Nephron progenitor cell (in vitro differentiated cells): Measurements from ENCODE around the gene ABCA1.
"Not testable (repeated sequence)": the region's sequence is repeated elsewhere in the genome, so short reads cannot be mapped to it uniquely, and the experiment has no call there.

Source experiments
- DNase-seq: peaks from one replicate; pipeline ENCODE4 v3.0.0; 2021
- H3K27ac Mint-ChIP-seq: 2 replicates; pipeline ENCODE4 v1.8.0; 2021; ENCODE audit warnings: mild to moderate bottlenecking, moderate library complexity, mixed read lengths
- H3K27me3 Mint-ChIP-seq: 2 replicates; pipeline ENCODE4 v1.8.0; 2021; ENCODE audit warnings: mild to moderate bottlenecking, low read depth, mixed read lengths; ENCODE audit not compliant: poor library complexity
- H3K36me3 Mint-ChIP-seq: 2 replicates; pipeline ENCODE4 v1.8.0; 2021; ENCODE audit warnings: low read depth, mixed read lengths
- H3K4me1 Mint-ChIP-seq: 2 replicates; pipeline ENCODE4 v1.8.0; 2021; ENCODE audit warnings: mixed read lengths
- H3K4me3 Mint-ChIP-seq: 2 replicates; pipeline ENCODE4 v1.8.0; 2021; ENCODE audit warnings: mild to moderate bottlenecking, moderate library complexity, mixed read lengths
- H3K9me3 Mint-ChIP-seq: 2 replicates; pipeline ENCODE4 v1.8.0; 2021; ENCODE audit warnings: mild to moderate bottlenecking, moderate library complexity, mixed read lengths
- TF ChIP-seq, protein P1 (sequence below): fragments of 200-600 bp; sonication (generic); IDR thresholded peaks from 2 replicates; pipeline ENCODE4 v1.5.0; 2021; ENCODE audit warnings: antibody characterized with exemption

Gene ABCA1

GRCh38 chr9:104936291-104936690 lies 8.3 kb upstream of the ABCA1 start:
- no peak overlapping the region for H3K4me3 Mint-ChIP-seq
- H3K27me3 Mint-ChIP-seq: peaks cover 7% of the 10 kb centered on the region
- TF ChIP-seq, protein P1, sequence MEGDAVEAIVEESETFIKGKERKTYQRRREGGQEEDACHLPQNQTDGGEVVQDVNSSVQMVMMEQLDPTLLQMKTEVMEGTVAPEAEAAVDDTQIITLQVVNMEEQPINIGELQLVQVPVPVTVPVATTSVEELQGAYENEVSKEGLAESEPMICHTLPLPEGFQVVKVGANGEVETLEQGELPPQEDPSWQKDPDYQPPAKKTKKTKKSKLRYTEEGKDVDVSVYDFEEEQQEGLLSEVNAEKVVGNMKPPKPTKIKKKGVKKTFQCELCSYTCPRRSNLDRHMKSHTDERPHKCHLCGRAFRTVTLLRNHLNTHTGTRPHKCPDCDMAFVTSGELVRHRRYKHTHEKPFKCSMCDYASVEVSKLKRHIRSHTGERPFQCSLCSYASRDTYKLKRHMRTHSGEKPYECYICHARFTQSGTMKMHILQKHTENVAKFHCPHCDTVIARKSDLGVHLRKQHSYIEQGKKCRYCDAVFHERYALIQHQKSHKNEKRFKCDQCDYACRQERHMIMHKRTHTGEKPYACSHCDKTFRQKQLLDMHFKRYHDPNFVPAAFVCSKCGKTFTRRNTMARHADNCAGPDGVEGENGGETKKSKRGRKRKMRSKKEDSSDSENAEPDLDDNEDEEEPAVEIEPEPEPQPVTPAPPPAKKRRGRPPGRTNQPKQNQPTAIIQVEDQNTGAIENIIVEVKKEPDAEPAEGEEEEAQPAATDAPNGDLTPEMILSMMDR: no peak
- no peaks in the 10 kb centered on the region for H3K36me3 Mint-ChIP-seq
- DNase-seq: no peak
- H3K4me1 Mint-ChIP-seq: peaks cover 43% of the 10 kb centered on the region
- H3K27ac Mint-ChIP-seq: peak overlapping the region; percentile 70
- H3K9me3 Mint-ChIP-seq: no peaks in the 10 kb centered on the region

- not testable (repeated sequence) for DNase-seq, H3K27ac Mint-ChIP-seq, H3K27me3 Mint-ChIP-seq, H3K9me3 Mint-ChIP-seq, H3K36me3 Mint-ChIP-seq, H3K4me3 Mint-ChIP-seq
- peaks cover 39% of the 10 kb centered on the region for H3K4me1 Mint-ChIP-seq
These were observed 7.5 kb upstream of the ABCA1 start for GRCh38 chr9:104935501-104935810.

DNA sequence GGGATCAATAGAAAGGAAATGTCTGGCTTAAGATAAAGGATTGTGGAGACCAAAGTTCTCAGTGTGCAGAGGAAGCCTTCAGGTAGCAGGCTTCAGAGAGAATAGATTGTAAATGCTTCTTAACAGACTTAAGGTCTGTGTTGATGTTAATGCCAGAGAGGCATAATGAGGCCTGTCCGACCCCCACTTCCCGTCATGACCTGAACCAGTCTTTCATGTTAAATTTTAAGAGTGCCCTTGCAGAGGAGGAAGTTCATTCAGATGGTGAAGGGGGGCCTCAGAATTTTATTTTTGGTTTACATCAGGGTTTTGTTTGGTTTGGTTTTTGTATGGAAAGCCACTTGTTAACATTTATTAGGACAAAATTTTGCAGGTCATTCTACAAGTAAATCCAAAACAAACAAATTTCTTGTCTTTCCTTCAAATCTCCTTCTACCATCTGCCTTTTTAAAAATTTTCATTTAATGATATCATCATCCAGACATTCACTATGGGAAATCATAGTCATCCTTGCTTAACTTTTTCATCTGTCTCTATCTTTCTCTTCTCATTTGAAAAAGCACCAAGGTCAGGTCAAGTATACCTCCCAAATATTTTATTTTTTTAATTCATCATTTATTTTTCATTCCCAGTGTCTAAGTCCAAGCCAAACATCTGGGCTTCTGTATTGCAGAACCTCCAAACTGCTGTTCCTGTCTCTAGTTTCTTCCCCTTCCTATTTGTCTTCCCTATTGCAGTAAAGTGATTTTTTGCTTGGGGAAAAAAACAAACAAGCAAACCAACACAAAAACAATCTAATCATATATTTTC lies 6.9 kb upstream of the ABCA1 start:
- Mint-ChIP-seq H3K27me3 (peaks cover 11% of the 10 kb centered on the region), H3K27ac (peak overlapping the region; percentile 49), H3K4me3 (no peak overlapping the region), H3K36me3 (no peaks in the 10 kb centered on the region), H3K9me3 (no peaks in the 10 kb centered on the region), H3K4me1 (peaks cover 39% of the 10 kb centered on the region)
- TF ChIP-seq, protein P1: no peak
- no peak for DNase-seq

DNA sequence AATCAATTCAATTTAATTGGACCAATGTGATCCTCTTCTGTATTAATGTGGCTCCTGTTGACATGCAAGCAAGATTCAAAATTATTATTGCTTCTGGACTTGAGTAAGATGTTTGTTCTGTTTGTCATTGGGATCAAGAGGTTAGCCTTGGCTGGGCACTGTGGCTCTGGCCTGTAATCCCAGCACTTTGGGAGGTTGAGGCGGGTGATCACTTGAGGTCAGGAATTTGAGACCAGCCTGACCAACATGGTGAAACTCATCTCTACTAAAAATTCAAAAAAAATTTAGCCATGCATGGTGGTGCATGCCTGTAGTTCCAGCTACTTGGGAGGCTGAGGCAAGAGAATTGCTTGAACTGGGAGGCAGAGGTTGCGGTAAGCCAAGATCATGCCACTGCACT lies 5.1 kb upstream of the ABCA1 start:
- not testable (repeated sequence) for DNase-seq, H3K27ac Mint-ChIP-seq, H3K4me3 Mint-ChIP-seq, H3K9me3 Mint-ChIP-seq, H3K36me3 Mint-ChIP-seq
- Mint-ChIP-seq H3K4me1 (peaks cover 49% of the 10 kb centered on the region), H3K27me3 (peaks cover 11% of the 10 kb centered on the region)

DNA sequence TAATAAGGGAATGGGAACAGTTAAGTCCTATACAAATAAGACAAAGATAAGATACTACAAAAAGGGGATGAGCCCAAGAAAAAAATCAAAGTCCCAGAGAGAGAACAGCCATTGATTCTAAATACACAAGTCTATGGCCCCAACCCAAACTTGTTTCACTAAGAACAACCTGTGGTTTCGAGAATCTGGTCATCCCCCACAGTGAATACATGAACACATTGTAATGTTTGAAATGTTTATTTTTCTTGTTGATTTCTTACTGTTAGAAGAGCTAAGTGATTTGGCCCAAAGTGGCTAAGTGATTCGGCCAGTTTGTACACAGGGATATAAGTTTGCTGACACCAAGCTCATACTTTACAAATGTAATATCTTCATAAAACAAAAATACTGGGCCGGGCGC lies 3.3 kb upstream of the ABCA1 start:
- no peak for DNase-seq
- Mint-ChIP-seq H3K27me3 (peaks cover 16% of the 10 kb centered on the region), H3K9me3 (no peaks in the 10 kb centered on the region), H3K4me3 (no peak overlapping the region), H3K36me3 (no peaks in the 10 kb centered on the region), H3K4me1 (peaks cover 46% of the 10 kb centered on the region), H3K27ac (no peak overlapping the region)
- TF ChIP-seq, protein P1: no peak

- Mint-ChIP-seq H3K27ac (peak overlapping the region; percentile 93), H3K27me3 (peaks cover 11% of the 10 kb centered on the region), H3K4me1 (peaks cover 23% of the 10 kb centered on the region), H3K4me3 (peak overlapping the region; percentile 98), H3K9me3 (no peaks in the 10 kb centered on the region), H3K36me3 (no peaks in the 10 kb centered on the region)
- peak; percentile 47 for DNase-seq
- TF ChIP-seq, protein P1: no peak
These were observed 591 bp downstream of the ABCA1 start for GRCh38 chr9:104927216-104927911.

- TF ChIP-seq, protein P1: no peak
- Mint-ChIP-seq H3K27ac (no peak overlapping the region), H3K4me3 (no peak overlapping the region), H3K27me3 (peaks cover 8% of the 10 kb centered on the region), H3K4me1 (peaks cover 26% of the 10 kb centered on the region), H3K36me3 (no peaks in the 10 kb centered on the region), H3K9me3 (no peaks in the 10 kb centered on the region)
- DNase-seq: no peak
These were observed 4.2 kb downstream of the ABCA1 start for GRCh38 chr9:104923740-104924139.
